Fibroblast of mammary gland (primary cell): ENCODE data around the gene CLDND1.

Source experiments
- DNase-seq: peaks from one replicate; pipeline ENCODE4 v3.0.0-alpha.2; 2010; ENCODE audit warnings: low read depth
- H3K4me3 ChIP-seq: 2 replicates; pipeline ENCODE4 v1.5.1; 2011; ENCODE audit warnings: low read depth, mild to moderate bottlenecking, low read length, moderate library complexity; ENCODE audit not compliant: control insufficient read depth
- TF ChIP-seq, protein P1 (sequence below): conservative IDR thresholded peaks from 2 replicates; pipeline ENCODE4 v1.5.1; 2011; ENCODE audit warnings: low read depth, low read length, inconsistent platforms; ENCODE audit not compliant: control insufficient read depth, insufficient read depth

CLDND1 gene

DNA sequence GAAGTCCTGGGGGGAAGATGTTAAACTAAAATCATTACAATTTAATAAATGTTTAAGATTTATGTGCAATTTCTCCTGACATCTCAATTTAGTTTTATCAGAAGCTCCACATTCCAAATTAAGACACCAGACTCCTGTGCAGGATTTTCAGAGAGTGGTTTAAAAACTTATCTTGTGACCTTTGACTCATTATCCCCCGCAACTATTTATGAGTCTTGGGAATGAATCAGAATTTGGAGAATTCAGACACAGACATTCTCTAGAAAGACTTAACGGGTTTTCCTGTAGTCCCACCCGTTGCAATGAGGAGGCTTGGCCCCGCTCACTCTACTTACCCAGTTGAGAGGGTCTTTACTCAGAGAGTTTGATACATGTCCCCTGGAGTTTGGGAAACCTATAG lies 18.2 kb downstream of the CLDND1 start:
- DNase-seq: no peak
- TF ChIP-seq, protein P1, sequence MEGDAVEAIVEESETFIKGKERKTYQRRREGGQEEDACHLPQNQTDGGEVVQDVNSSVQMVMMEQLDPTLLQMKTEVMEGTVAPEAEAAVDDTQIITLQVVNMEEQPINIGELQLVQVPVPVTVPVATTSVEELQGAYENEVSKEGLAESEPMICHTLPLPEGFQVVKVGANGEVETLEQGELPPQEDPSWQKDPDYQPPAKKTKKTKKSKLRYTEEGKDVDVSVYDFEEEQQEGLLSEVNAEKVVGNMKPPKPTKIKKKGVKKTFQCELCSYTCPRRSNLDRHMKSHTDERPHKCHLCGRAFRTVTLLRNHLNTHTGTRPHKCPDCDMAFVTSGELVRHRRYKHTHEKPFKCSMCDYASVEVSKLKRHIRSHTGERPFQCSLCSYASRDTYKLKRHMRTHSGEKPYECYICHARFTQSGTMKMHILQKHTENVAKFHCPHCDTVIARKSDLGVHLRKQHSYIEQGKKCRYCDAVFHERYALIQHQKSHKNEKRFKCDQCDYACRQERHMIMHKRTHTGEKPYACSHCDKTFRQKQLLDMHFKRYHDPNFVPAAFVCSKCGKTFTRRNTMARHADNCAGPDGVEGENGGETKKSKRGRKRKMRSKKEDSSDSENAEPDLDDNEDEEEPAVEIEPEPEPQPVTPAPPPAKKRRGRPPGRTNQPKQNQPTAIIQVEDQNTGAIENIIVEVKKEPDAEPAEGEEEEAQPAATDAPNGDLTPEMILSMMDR: no peak
- H3K4me3 ChIP-seq: no peak overlapping the region

DNA sequence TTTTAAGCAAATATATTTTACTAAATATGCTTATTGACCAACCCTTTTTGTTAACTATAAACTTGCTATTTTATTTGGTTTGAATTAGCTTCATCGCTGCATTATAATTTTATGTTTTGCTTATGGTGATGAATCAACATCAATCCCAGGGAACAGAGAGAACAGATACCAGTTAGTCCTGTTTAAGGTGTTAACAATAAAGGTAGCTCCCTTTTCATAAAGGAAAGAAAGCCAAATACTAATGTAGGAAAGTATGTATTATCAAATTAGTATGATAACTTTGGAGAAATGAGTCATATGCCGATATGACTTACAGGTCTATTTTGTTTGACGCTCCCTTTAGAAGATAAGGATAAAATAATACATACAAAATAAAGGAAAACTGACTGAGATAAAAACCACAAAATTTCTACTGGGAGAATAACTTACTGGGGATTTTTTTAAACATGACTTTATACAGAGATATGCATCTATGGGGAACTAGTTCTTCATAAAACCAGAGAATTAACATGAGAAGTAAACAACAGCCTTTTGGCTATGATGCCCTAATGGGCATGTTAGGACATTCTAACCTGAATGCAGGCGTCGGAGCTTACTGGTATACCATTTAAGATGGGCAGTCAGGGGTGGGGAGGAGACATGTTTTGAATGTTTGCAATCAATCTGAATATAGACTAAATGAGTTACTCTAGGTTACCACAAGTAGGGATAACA lies 20.7 kb downstream of the CLDND1 start:
- no peak overlapping the region for H3K4me3 ChIP-seq
- TF ChIP-seq, protein P1: no peak
- no peak for DNase-seq

DNA sequence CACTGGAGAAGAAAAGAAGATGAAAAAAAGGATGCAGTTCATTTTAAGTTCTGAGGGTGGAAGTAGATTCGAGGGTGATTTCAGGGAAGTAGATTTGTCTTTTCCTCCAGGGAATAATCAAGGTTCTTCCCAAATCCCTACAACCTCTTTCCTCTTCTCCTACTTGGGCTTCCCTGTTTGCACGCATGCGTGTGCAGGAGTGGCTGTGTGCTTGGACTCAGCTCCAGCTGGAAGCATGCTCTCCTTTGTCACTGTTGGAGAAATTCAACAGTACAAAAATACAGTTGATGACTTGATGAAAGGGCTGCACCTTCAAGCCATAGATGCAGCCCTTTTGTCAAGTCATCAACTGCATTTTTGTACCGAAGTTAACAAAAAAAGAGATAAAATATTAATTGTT lies 21.4 kb downstream of the CLDND1 start:
- no peak for DNase-seq
- TF ChIP-seq, protein P1: no peak
- H3K4me3 ChIP-seq: no peak overlapping the region

DNA sequence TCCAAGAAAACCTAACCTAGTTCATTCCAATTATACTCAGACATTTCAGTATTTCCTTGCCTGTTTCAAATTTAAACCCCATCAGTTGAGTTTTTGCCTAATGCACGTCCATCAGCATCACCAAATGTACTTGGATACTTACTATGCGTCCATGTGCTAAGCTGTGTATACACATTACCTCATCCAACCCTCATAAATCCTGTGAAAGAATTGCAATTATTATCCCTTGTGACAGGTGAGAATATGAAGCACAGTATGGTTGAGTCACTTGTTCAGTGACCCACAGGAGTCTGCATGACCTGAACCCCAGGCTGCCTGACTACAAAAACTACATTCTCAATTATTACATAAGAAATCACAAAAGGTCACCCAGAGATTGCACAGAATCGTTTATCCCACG lies 22.7 kb downstream of the CLDND1 start:
- DNase-seq: no peak
- no peak overlapping the region for H3K4me3 ChIP-seq
- TF ChIP-seq, protein P1: no peak

DNA sequence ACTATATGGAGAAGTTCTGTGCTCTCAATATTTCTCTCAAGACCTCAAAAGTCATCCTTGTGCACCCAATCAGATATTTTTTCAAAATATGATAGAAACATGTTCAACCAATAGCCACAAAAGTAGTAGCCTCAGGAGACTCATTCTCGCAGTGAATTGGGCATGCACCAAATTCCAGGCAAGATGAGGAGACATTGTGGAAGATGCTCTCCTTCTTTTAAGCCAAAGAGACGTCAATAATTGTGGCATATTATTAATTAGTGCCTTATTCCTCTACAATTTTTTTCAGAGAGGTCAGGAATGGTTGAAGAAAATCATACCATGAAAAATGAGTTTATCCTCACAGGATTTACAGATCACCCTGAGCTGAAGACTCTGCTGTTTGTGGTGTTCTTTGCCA lies 25.3 kb downstream of the CLDND1 start, which contains the start of gene OR5K2:
Gene OR5K2, plus strand, starts transcription at position 301 of the 400 bp plus-strand sequence. Its CDS starts 0 bp downstream, at position 301.
- no peak for DNase-seq
- TF ChIP-seq, protein P1: no peak
- no peak within 1 kb of the TSS for H3K4me3 ChIP-seq

DNA sequence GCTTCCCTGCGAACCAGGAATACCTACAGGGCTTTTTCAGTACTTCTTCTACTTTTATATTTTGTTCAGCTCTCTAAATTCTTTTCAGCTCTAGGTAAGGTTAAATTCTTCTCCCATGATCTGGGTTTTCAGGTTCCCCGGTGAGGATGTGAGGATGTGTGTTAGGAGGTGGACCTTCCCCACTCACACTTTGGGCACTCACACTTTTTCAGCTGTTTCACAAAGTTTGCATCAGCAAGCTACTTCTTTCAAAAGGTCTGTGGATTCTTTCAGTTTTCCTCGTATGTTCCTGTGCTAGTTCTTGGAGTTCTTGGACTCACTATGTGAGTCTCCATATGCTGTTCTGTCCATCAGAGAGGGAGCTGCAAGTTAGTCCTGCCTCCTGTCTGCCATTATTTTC lies 39.1 kb downstream of the CLDND1 start:
- TF ChIP-seq, protein P1: no peak
- DNase-seq: no peak
- no peak overlapping the region for H3K4me3 ChIP-seq
